Heart right ventricle (tissue), 16 donors: Measurements from ENCODE around the gene ANKRD33. TPM values are rescaled to one million over a fixed set of nuclear protein-coding genes. Genes with fewer than 3 reads are reported as not detected.

Experiments
- ATAC-seq, 8 donors: fragments of 200-7000 bp; cut with Tn5 transposase; one replicate each; pipeline ENCODE4 v1.9.1; 2020; ENCODE audit warnings: mild to moderate bottlenecking in 8 of 8, moderate library complexity in 8 of 8, moderate number of reproducible peaks in 1 of 8
- DNase-seq, 2 donors: peaks; one replicate each; pipeline ENCODE4 v3.0.0-alpha.2; 2020
- H3K27ac ChIP-seq, 10 donors: fragments of 200-600 bp; sonication (generic) in 2 of 10; one replicate each; pipeline versions ENCODE4 v1.5.0 to v1.8.0; 2020 to 2022; ENCODE audit warnings: mild to moderate bottlenecking in 3 of 10
- H3K27me3 ChIP-seq, 7 donors: fragments of 200-600 bp; one replicate each; pipeline ENCODE4 v1.8.0; 2021 to 2022; ENCODE audit warnings: mild to moderate bottlenecking in 2 of 7
- H3K36me3 ChIP-seq, 9 donors: fragments of 200-600 bp; sonication (generic) in 1 of 9; one replicate each; pipeline versions ENCODE4 v1.5.0 to v1.8.0; 2020 to 2022; ENCODE audit warnings: mild to moderate bottlenecking in 2 of 9
- H3K4me1 ChIP-seq, 9 donors: fragments of 200-600 bp; sonication (generic) in 1 of 9; one replicate each; pipeline versions ENCODE4 v1.5.0 to v1.8.0; 2020 to 2022; ENCODE audit warnings: mild to moderate bottlenecking in 4 of 9
- H3K4me3 ChIP-seq, 10 donors: fragments of 200-600 bp; sonication (generic) in 2 of 10; one replicate each; pipeline versions ENCODE4 v1.5.0 to v1.8.0; 2020 to 2022; ENCODE audit warnings: mild to moderate bottlenecking in 7 of 10, moderate library complexity in 2 of 10
- H3K9me3 ChIP-seq, 11 donors: fragments of 200-600 bp in 10 of 11; sonication (generic) in 2 of 11; one replicate each; pipeline versions ENCODE4 v1.5.0 to v1.8.0; 2013 to 2022; ENCODE audit warnings: mild to moderate bottlenecking in 2 of 11, control low read depth in 1 of 11, moderate library complexity in 1 of 11
- CTCF ChIP-seq, 9 donors: fragments of 200-600 bp; sonication (generic) in 2 of 9; IDR thresholded peaks; one replicate each; pipeline versions ENCODE4 v1.5.0 to v1.8.0; 2021 to 2022; ENCODE audit warnings: antibody characterized with exemption in 9 of 9, mild to moderate bottlenecking in 5 of 9, moderate library complexity in 1 of 9
- WGBS, 2 donors: extraction: QIAGEN DNeasy Blood & Tissue Kit; methylation state at CpG; one replicate each; pipeline ENCODE4 v1.1.7; 2013; ENCODE audit warnings: inconsistent platforms in 1 of 2; 5-methylcytosine and 5-hydroxymethylcytosine counted together
- intact Hi-C, 10 donors: fragments of 100-400 bp; cut with DNase I; formaldehyde crosslinking; loops; one replicate each; pipeline versions ENCODE4 v1.11.1 to v1.14.2; 2022
- polyA plus RNA-seq, 2 donors: library from polyadenylated mRNA; stranded (reverse); fragments of 200-250 nt; gene quantifications; one replicate each; pipeline ENCODE4 v1.2.3, GENCODE V29; 2013
- total RNA-seq, 10 donors: library from RNA; stranded (reverse); fragmentation: NEBNext Ultra II Directional in 3 of 10; extraction: Animal tissue kit (Norgen Biotek cat#: 25700) in 3 of 10; gene quantifications; one replicate each; pipeline versions ENCODE4 v1.2.1 to v1.2.4, GENCODE V29; 2021 to 2023
- donor health status: Arrhythmogenic right ventricular cardiomyopathy.
- donor health status: ischemic (EF 13 %, LVEDD 7.1; RV severe dilation, severe dysfunction).
- donor health status: healthy with polysubstance abuse.
- donor health status: DM: no; HTN: yes; CAD: no.
- donor health status: DM: no; HTN: no; CAD: no.
- donor health status: ischemic (EF 25% LVEDD 6.9; RV normal size, moderate dysfunction).
- donor health status: ischemic (EF 25% LVEDD 5.7; RV mildly dilated, moderate dysfunction).
- donor health status: healthy.
- donor health status: DM: yes; HTN: yes; CAD: no.
- donor health status: Ischemic cardiomyopathy.
- donor health status: ischemic (EF 35%, LVEDD 5.7; RV mildly dilated, moderate dysfunction).
- donor health status: nonischemic (EF 11% LVEDD 7.7; RV severe dilation, severe dysfunction).
- donor health status: DM: yes; HTN: yes; CAD: no.
- donor health status: PGD.
- donor health status: ischemic (EF 29% LVEDD 5.4; RV normal size, mild dysfunction).
- donor health status: nonischemic (EF 23%, LVEDD 6.1; RV moderate dilation, normal function).

ANKRD33 gene
- total and polyA plus RNA-seq, 12 donors = 0.01 TPM; not detected in 11

GRCh38 chr12:51913071-51914033 is 25.4 kb downstream of the ANKRD33 start:
- peak overlapping the region in 8 of 10 donors; percentile 46 to 98 (median 88) for H3K27ac ChIP-seq
- intact Hi-C loops = no loop called here
- DNase-seq (no peak), ATAC-seq (no peak)
- H3K36me3 ChIP-seq = peaks cover 0 to 54% (median 13%) of the 10 kb centered on the region in 9 donors
- no peaks in the 10 kb centered on the region for H3K9me3 ChIP-seq
- peaks cover 18 to 91% (median 66%) of the 10 kb centered on the region in 9 donors for H3K4me1 ChIP-seq
- peak overlapping the region in 6 of 10 donors; percentile 23 to 47 (median 40) for H3K4me3 ChIP-seq
- 80 to 83% methylated on average over 30 of the region's 30 CpGs for WGBS, 2 donors
- peak in 2 of 9 donors; percentile 5 to 13 for TF ChIP-seq CTCF (IDR thresholded peaks at IDR 0.05)
- H3K27me3 ChIP-seq = peaks cover 0 to 4% (median 0%) of the 10 kb centered on the region in 7 donors

- WGBS, 2 donors = 76 to 83% methylated on average over 17 of the region's 17 CpGs
- H3K4me3 ChIP-seq = no peak overlapping the region
- DNase-seq = peak in 1 of 2 donors; percentile 40
These were observed 26.4 kb downstream of the ANKRD33 start for GRCh38 chr12:51914034-51914923.

GRCh38 chr12:51915003-51915625 is 27.2 kb downstream of the ANKRD33 start:
- DNase-seq (no peak), ATAC-seq (no peak)
- Histone ChIP-seq H3K9me3 (no peaks in the 10 kb centered on the region), H3K4me3 (no peak overlapping the region), H3K4me1 (peaks cover 15 to 74% (median 51%) of the 10 kb centered on the region in 9 donors), H3K36me3 (peaks cover 0 to 69% (median 13%) of the 10 kb centered on the region in 9 donors), H3K27ac (no peak overlapping the region), H3K27me3 (no peaks in the 10 kb centered on the region)
- no peak for TF ChIP-seq CTCF (IDR thresholded peaks at IDR 0.05)
- intact Hi-C loops = no loop called here
- WGBS, 2 donors = 89 to 90% methylated on average over 28 of the region's 28 CpGs

More at GRCh38 chr12:51914034-51914923, 26.4 kb downstream of the ANKRD33 start:
- no peak for ATAC-seq
- peak overlapping the region in 2 of 10 donors; percentile 60 to 98 for H3K27ac ChIP-seq
- peaks cover 18 to 83% (median 57%) of the 10 kb centered on the region in 9 donors for H3K4me1 ChIP-seq
- no peak for TF ChIP-seq CTCF (IDR thresholded peaks at IDR 0.05)
- no peaks in the 10 kb centered on the region for H3K27me3 ChIP-seq
- intact Hi-C loops = no loop called here
- H3K36me3 ChIP-seq = peaks cover 0 to 61% (median 13%) of the 10 kb centered on the region in 9 donors
- H3K9me3 ChIP-seq = no peaks in the 10 kb centered on the region
